Mesodermal cell (in vitro differentiated cells): ENCODE results near the gene CORO6.
A peak's percentile ranks its signal among the peaks of the same experiment; 100 is the strongest.

Source experiments
- H3K27ac ChIP-seq: 2 replicates; pipeline ENCODE4 v1.7.0; 2013; ENCODE audit warnings: mild to moderate bottlenecking, low read depth, low read length, moderate library complexity; ENCODE audit not compliant: severe bottlenecking
- H3K36me3 ChIP-seq: 2 replicates; pipeline ENCODE4 v1.7.1; 2013; ENCODE audit warnings: mild to moderate bottlenecking, low read length, moderate library complexity; ENCODE audit not compliant: control insufficient read depth, insufficient read depth
- H3K4me1 ChIP-seq: one replicate; pipeline ENCODE4 v1.7.1; 2013; ENCODE audit warnings: mild to moderate bottlenecking, low read length; ENCODE audit not compliant: insufficient read depth, control insufficient read depth, poor library complexity, severe bottlenecking
- H3K4me3 ChIP-seq: 2 replicates; pipeline ENCODE4 v1.7.0; 2013; ENCODE audit warnings: low read length, control low read depth, mild to moderate bottlenecking; ENCODE audit not compliant: insufficient read depth, poor library complexity, severe bottlenecking; ENCODE audit errors: extremely low read depth
- H3K9me3 ChIP-seq: 2 replicates; pipeline ENCODE4 v1.7.1; 2013; ENCODE audit warnings: mild to moderate bottlenecking, low read length, moderate library complexity; ENCODE audit not compliant: control insufficient read depth
- WGBS, 2 experiments: methylation state at CpG; one replicate each; pipeline ENCODE4 v1.1.5; 2013; ENCODE audit warnings: missing lambda C conversion rate in 2 of 2; ENCODE audit not compliant: insufficient coverage in 2 of 2; 5-methylcytosine and 5-hydroxymethylcytosine counted together

The CORO6 gene

DNA sequence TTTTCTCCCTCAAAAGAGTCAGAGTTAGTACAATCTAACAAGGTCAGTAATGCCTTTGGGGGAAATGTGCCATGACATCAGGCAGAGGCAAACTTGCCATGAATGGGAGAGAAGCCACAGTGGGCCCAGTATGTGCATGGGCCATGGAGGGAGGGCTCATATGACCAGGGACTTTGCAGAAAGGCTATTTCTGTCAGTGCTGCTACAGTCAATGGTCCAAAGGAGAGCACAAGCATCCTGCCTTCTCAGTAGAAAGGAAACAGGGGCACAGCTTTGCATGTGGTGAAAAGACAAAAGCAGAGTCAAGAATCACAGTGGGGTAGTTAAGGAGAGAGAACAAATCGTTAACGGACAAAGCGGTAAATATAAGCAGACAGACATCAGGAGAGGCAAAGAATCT lies 11.2 kb upstream of the CORO6 start:
- no peak overlapping the region for H3K27ac ChIP-seq
- no peak overlapping the region for H3K4me3 ChIP-seq
- 92% methylated on average over 3 of the region's 3 CpGs; no CpG with 5 or more reads in 1 of the 2 experiments for WGBS, 2 experiments
- H3K4me1 ChIP-seq: peaks cover 6% of the 10 kb centered on the region
- H3K36me3 ChIP-seq: peaks cover 74% of the 10 kb centered on the region
- no peaks in the 10 kb centered on the region for H3K9me3 ChIP-seq

DNA sequence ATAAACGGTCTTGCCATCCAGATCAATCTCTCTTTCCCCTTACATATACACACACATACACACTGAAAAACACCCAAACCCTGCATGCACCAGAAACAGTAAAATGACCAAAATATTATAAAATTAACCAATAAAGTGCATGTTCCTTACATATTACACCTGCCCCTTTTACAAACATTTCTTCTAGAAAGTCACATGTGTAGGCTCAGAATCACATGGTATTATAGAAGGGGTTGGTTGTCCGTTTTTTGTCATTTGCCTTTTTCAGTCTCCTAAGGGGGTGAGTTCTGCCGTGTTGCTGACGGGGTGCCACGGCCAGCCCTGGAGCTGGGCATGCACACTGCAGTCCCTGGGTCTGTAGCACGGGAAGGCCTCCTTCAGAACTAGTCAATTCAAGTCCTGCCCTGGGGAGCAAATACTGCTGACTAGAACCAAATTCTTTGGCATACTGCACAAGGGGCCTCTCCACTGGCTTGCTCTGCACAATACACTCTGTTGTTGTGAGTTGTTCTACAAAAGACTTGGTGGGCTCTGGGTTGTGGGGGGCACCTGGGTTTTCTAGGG lies 8.0 kb upstream of the CORO6 start:
- no peak overlapping the region for H3K4me3 ChIP-seq
- no peaks in the 10 kb centered on the region for H3K4me1 ChIP-seq
- no peak overlapping the region for H3K27ac ChIP-seq
- WGBS, 2 experiments: 90 to 100% methylated on average over 4 to 5 of the region's 6 CpGs
- H3K9me3 ChIP-seq: no peaks in the 10 kb centered on the region
- peaks cover 64% of the 10 kb centered on the region for H3K36me3 ChIP-seq

DNA sequence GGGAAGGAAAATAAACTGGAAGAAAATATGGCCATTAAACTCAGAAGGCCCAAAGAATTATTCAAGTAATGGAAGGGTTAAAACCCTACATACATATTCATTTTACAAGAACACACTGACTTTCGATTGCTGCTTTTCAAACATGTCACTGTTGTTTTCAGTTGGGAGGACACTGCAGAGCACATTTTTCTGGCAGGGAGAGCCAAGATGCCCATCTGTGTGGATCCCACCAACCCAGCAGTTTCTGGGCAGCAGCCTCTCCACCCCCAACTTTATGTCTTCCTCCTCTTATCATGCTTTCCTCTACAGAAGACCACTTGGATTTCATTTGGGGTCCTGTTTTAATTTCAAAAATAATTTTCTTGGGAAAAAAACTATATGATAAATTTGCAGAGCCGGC lies 7.1 kb upstream of the CORO6 start:
- no peak overlapping the region for H3K4me3 ChIP-seq
- H3K9me3 ChIP-seq: no peaks in the 10 kb centered on the region
- H3K36me3 ChIP-seq: peaks cover 56% of the 10 kb centered on the region
- H3K4me1 ChIP-seq: no peaks in the 10 kb centered on the region
- 81 to 83% methylated on average over 2 of the region's 2 CpGs for WGBS, 2 experiments
- no peak overlapping the region for H3K27ac ChIP-seq

DNA sequence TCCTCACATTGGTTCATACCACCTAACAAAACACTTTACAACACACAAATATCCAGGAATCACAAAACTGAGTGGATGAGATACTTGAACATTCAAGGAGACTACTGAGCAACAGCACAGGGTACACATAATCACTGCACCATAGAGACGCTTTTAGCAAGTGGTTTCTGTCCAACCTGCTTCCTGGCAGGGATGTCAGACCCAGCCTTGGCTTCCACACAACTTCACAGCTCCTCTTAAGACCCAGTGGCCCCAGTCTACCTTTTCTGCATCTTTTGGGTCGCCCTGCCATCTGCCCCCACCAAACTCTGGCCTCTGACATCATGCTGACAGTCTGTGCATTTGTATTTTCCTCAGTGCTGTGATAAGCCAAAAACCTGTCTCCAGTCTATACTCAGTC lies 5.9 kb upstream of the CORO6 start:
- WGBS, 2 experiments: 82 to 88% methylated on average over 2 of the region's 2 CpGs
- Histone ChIP-seq H3K27ac (no peak overlapping the region), H3K9me3 (no peaks in the 10 kb centered on the region), H3K4me3 (no peak overlapping the region), H3K4me1 (no peaks in the 10 kb centered on the region), H3K36me3 (peaks cover 47% of the 10 kb centered on the region)

DNA sequence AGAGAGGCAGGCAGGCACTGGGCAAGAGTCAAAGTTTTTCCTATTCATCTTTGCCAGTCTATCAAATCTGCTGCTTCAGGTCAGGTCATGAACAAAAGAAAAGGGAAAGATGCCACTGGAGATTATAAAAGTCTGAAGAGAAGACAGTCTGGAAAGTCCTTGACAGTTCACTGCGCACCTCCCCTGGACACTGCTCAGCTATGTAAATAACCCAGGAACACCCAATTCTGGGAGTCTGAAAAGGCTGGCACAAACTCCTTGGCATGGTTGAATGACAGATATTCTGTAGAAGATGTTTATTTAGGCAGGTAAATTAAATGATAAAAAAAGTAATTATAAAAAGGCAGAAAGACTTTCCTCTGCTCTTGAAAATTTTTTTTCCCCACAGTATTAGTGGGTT lies 5.2 kb upstream of the CORO6 start:
- no CpG with 5 or more reads among the region's 1 CpG for WGBS, 2 experiments
- no peaks in the 10 kb centered on the region for H3K4me1 ChIP-seq
- H3K9me3 ChIP-seq: no peaks in the 10 kb centered on the region
- peaks cover 42% of the 10 kb centered on the region for H3K36me3 ChIP-seq
- no peak overlapping the region for H3K27ac ChIP-seq
- no peak overlapping the region for H3K4me3 ChIP-seq

DNA sequence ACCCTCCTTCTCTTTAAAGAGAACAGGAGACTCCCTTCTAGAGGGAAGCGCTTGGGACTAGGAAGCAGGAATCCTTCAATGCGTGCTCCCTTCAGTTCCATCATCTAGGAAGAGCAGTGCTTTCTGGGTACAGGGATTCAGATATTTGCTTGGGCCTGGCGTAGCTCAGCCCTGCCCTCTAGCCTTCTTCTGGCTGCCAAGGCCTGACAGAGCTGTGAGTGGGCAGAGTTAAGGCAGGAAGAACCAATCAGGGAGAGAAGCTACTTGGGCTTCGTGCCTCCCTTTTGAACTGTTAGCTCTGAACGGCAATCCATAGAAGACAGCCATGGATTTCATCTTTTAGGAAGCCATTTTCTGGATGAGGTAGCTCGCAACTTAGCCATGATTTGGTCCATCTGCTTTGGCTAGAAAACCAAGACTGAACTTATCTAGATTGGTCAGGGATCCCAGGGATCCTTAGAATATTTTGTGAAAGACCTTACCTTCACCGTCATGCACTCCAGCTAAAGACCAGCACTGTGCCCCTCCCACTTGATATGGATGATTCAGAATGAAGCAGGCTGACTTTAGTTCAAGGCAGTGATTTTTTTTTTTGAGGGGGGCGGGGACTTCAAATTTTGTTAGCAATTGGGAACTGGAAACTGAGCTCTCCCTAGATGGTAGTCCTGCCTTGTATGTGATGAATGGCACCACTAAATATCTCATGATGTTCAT lies 2.5 kb upstream of the CORO6 start:
- H3K4me1 ChIP-seq: no peaks in the 10 kb centered on the region
- no peak overlapping the region for H3K4me3 ChIP-seq
- H3K9me3 ChIP-seq: no peaks in the 10 kb centered on the region
- 89 to 90% methylated on average over 7 to 8 of the region's 8 CpGs for WGBS, 2 experiments
- H3K27ac ChIP-seq: no peak overlapping the region
- H3K36me3 ChIP-seq: peaks cover 15% of the 10 kb centered on the region

DNA sequence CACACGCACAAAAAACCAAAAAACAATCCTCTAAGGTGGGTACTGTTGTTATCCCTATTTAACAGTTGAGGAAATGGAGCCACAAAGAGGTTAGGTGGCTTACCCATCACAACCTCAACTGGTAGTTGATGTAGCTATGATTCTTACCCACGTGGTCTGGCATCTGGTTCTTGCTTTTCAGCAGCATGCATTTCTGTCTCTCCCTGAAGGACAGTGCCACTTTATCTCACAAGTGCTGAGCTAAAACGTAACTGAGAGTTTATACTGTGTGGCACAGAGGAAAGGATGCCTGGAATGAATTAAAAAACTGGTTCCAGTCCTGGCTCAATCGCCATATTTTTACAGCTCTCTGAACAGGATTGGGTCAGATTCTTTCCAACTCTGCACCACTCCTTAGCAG lies 1.9 kb upstream of the CORO6 start:
- H3K4me3 ChIP-seq: no peak overlapping the region
- WGBS, 2 experiments: 91 to 93% methylated on average over 2 to 3 of the region's 4 CpGs
- no peak overlapping the region for H3K27ac ChIP-seq
- no peaks in the 10 kb centered on the region for H3K9me3 ChIP-seq
- H3K4me1 ChIP-seq: peaks cover 4% of the 10 kb centered on the region
- peaks cover 9% of the 10 kb centered on the region for H3K36me3 ChIP-seq

DNA sequence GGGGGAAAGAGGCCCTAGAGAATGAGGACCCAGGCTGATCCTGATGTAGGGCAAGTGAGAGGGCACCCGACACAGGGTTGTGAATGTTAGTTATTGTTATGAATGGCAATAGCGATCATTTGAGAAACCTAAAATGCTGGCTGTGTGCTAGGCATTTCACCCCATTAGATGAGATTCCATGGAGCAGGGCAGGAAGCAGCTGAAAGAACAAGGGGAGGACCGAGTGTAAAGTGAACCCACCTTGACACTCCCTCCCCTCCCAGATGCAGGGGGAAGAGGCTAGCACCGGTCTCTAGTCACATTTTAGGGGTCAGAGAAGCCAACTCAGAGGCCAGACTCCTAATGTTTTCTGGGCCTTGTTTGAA lies 553 bp upstream of the CORO6 start:
- Histone ChIP-seq H3K4me3 (peak overlapping the region; percentile 65), H3K36me3 (peaks cover 9% of the 10 kb centered on the region), H3K4me1 (peaks cover 10% of the 10 kb centered on the region), H3K27ac (no peak overlapping the region), H3K9me3 (no peaks in the 10 kb centered on the region)
- WGBS, 2 experiments: 49 to 57% methylated on average over 1 to 3 of the region's 4 CpGs

DNA sequence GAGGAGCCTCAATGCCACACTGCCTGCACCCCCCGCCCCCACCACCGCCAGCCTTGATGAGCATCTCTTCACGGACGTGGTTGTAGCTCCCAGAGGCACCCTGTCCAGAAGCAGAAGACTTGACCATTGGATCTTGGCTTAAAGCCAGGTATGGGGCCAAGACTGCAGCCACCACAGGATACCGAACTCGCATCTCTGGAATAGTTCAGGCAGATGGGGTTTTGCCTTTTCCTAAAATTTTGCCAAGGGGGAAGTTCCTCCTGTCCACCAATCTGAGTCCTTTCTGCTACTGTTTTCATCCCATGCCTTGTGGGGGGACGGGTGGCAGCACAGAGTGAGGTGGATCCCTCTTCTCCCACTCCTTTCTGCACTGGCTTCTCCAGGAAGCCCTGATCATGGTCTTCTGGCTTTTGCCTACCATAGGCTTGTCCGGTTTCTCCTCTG lies 939 bp downstream of the CORO6 start:
- peak overlapping the region; percentile 65 for H3K4me3 ChIP-seq
- peaks cover 9% of the 10 kb centered on the region for H3K36me3 ChIP-seq
- peaks cover 10% of the 10 kb centered on the region for H3K4me1 ChIP-seq
- H3K27ac ChIP-seq: no peak overlapping the region
- H3K9me3 ChIP-seq: no peaks in the 10 kb centered on the region
- 68 to 75% methylated on average over 6 to 8 of the region's 8 CpGs for WGBS, 2 experiments

DNA sequence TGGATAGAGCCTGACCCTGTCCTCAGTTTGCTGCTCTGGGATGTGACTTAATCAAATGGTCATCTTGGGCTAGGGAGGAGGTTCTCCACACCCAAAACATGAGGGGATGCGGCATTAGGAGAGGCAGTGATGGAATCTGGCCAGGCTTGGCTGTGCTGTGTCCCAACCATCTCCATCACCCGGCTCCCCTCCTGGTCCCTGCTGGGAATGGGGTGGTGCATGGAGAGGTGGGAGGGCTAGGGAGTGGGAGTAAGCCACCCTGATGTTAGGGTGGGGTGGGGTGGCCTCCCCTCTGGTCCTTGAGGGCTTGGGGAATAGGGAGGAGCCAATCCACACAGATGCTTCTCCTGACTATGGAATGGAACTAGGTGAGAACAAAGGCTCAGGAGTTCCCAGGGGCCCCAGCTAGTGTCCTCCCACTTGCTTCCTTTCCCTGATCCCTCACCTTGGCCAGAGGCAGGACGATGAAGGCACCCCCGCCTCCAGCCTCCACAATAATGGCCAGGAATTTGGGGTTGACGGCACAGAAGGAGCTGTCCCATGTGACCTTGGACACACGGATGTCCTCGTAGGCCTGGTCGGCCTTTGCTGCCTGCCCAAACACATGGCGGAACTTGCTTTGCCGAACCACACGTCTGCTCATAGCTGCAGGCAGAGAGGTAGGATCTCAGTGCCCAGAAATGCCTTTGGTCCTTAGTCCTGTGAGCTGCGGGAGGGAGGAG lies 1.8 kb downstream of the CORO6 start:
- 89 to 96% methylated on average over 9 to 11 of the region's 12 CpGs for WGBS, 2 experiments
- peaks cover 2% of the 10 kb centered on the region for H3K36me3 ChIP-seq
- peaks cover 13% of the 10 kb centered on the region for H3K4me1 ChIP-seq
- H3K27ac ChIP-seq: no peak overlapping the region
- no peaks in the 10 kb centered on the region for H3K9me3 ChIP-seq
- H3K4me3 ChIP-seq: no peak overlapping the region

DNA sequence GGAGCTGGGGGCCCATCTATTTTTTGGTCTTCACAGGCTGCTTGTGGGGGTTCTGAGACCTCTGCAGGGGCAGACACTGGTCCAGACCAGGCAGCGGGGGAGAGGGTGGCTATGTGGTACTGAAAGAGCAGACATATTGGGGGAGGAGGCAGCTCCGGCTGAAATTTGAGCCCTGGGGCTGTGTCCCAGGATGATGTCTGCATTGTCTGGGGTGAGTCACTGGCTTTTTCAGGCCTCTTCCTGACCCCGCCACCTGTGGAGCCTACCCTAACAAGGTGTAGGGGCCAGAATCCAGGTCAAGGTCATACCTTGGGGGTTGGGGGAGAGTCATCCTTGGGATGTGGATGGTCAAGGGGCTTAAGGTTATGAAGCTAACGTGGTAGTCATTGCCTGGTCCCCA lies 2.4 kb downstream of the CORO6 start:
- no peak overlapping the region for H3K27ac ChIP-seq
- WGBS, 2 experiments: 73 to 75% methylated on average over 2 to 3 of the region's 4 CpGs
- H3K4me3 ChIP-seq: no peak overlapping the region
- H3K4me1 ChIP-seq: peaks cover 18% of the 10 kb centered on the region
- no peaks in the 10 kb centered on the region for H3K9me3 ChIP-seq
- no peaks in the 10 kb centered on the region for H3K36me3 ChIP-seq
